K562 (cell line): ENCODE measurements around the gene THADA. TPM values are rescaled to one million over a fixed set of nuclear protein-coding genes. Genes with fewer than 3 reads are reported as not detected.

Experiments
- ADNP ChIP-seq: fragments of 200-800 bp; sonication (Bioruptor generic); IDR thresholded peaks from 2 replicates; pipeline ENCODE4 v1.6.1; 2016; ENCODE audit warnings: missing genetic modification characterization, missing compliant biosample characterization
- DACH1 ChIP-seq: fragments of 450-650 bp; IDR thresholded peaks from 2 replicates; pipeline ENCODE4 v1.6.1; 2018; ENCODE audit not compliant: partially characterized antibody
- ELF1 ChIP-seq: fragments of 200-800 bp; sonication (Bioruptor generic); IDR thresholded peaks from 2 replicates; pipeline ENCODE4 v1.6.1; 2016; ENCODE audit warnings: missing genetic modification characterization, missing compliant biosample characterization
- FOXA3 ChIP-seq, 2 experiments: fragments of 450-650 bp in 1 of 2; sonication (generic) in 1 of 2; formaldehyde crosslinking; IDR thresholded peaks in 1 of 2; conservative IDR thresholded peaks in 1 of 2; 2 replicates each; pipeline versions ENCODE4 v1.4.0 to v1.8.0; 2020 to 2022; ENCODE audit warnings: mild to moderate bottlenecking in 2 of 2, missing genetic modification reagents in 1 of 2
- GABPB2 ChIP-seq: fragments of 250-450 bp; sonication (Bioruptor Pico); conservative IDR thresholded peaks from 2 replicates; pipeline ENCODE4 v1.5.1; 2021; ENCODE audit warnings: mild to moderate bottlenecking
- HDAC3 ChIP-seq: fragments of 450-650 bp; IDR thresholded peaks from 2 replicates; pipeline ENCODE4 v1.6.1; 2018; ENCODE audit warnings: borderline replicate concordance, mild to moderate bottlenecking, moderate library complexity; ENCODE audit not compliant: partially characterized antibody
- HEY1 ChIP-seq: fragments of 250-450 bp; sonication (Bioruptor Pico); IDR thresholded peaks from 2 replicates; pipeline ENCODE4 v1.5.0; 2020; ENCODE audit warnings: mild to moderate bottlenecking, moderate library complexity, borderline replicate concordance
- KLF10 ChIP-seq: fragments of 250-450 bp; sonication (Bioruptor Pico); IDR thresholded peaks from 2 replicates; pipeline ENCODE4 v1.6.1; 2021; ENCODE audit warnings: matching md5 sums
- MIER1 ChIP-seq: fragments of 450-650 bp; IDR thresholded peaks from 2 replicates; pipeline ENCODE4 v1.6.1; 2016; ENCODE audit warnings: antibody characterized with exemption, mild to moderate bottlenecking, low read depth
- NFXL1 ChIP-seq: fragments of 450-650 bp; formaldehyde crosslinking; IDR thresholded peaks from 2 replicates; pipeline ENCODE4 v1.4.0; 2021; ENCODE audit warnings: mild to moderate bottlenecking
- NONO ChIP-seq, 2 experiments: fragments of 200-400 bp in 1 of 2; fragments of 450-650 bp in 1 of 2; formaldehyde crosslinking in 1 of 2; IDR thresholded peaks; 2 replicates each; pipeline ENCODE4 v1.6.1; 2017; ENCODE audit warnings: low read depth in 2 of 2, mild to moderate bottlenecking in 2 of 2, moderate library complexity in 2 of 2, low read length in 1 of 2
- NR2F6 ChIP-seq: fragments of 450-650 bp; formaldehyde crosslinking; IDR thresholded peaks from 2 replicates; pipeline ENCODE4 v1.4.0; 2020; ENCODE audit warnings: mild to moderate bottlenecking
- PTRF ChIP-seq: fragments of 450-650 bp; IDR thresholded peaks from 2 replicates; pipeline ENCODE4 v1.6.1; 2016; ENCODE audit warnings: mild to moderate bottlenecking, missing genetic modification characterization, missing compliant biosample characterization
- SMAD3 ChIP-seq: fragments of 450-650 bp; formaldehyde crosslinking; conservative IDR thresholded peaks from 2 replicates; pipeline ENCODE4 v1.4.0; 2020; ENCODE audit warnings: mild to moderate bottlenecking
- SRSF7 ChIP-seq: fragments of 200-400 bp; formaldehyde crosslinking; optimal IDR thresholded peaks from 2 replicates; pipeline ENCODE3; 2017; ENCODE audit warnings: mild to moderate bottlenecking, low read depth, low read length
- ZFPM2 ChIP-seq: fragments of 250-450 bp; sonication (Bioruptor Pico); IDR thresholded peaks from 2 replicates; pipeline ENCODE4 v1.5.1; 2022; ENCODE audit warnings: mild to moderate bottlenecking
- ZNF184 ChIP-seq: sonication (generic); formaldehyde crosslinking; IDR thresholded peaks from 2 replicates; pipeline ENCODE4 v1.5.0; 2020; ENCODE audit warnings: missing genetic modification reagents
- ZNF589 ChIP-seq: fragments of 200-800 bp; sonication (Bioruptor generic); IDR thresholded peaks from 2 replicates; pipeline ENCODE4 v1.6.1; 2016; ENCODE audit warnings: low read depth, missing genetic modification characterization, missing compliant biosample characterization
- ZNF717 ChIP-seq: fragments of 250-450 bp; sonication (Bioruptor Pico); IDR thresholded peaks from 2 replicates; pipeline ENCODE4 v1.5.0; 2021
- polyA plus RNA-seq, 8 experiments: library from polyadenylated mRNA; depleted of rRNA in 4 of 8; stranded (reverse) in 5 of 8; unstranded in 3 of 8; fragments of >200 nt; fragmentation: Nextera tagmentation in 2 of 8; fragmentation: Illumina TruSeq in 1 of 8; extraction: Ambion mirVana in 2 of 8; extraction: Trizol in 1 of 8; gene quantifications; 2 replicates each; pipeline versions ENCODE4 v1.2.1 to v1.2.3, GENCODE V29; 2011 to 2014; ENCODE audit warnings: inconsistent platforms in 1 of 8, missing spikeins in 1 of 8
- total RNA-seq, 7 experiments: library from RNA; depleted of rRNA in 6 of 7; stranded (reverse); fragments of >200 nt in 6 of 7; fragmentation: Illumina TruSeq in 2 of 7; extraction: Trizol in 2 of 7; gene quantifications; 2 replicates each; pipeline versions ENCODE4 v1.2.1 to v1.2.3, GENCODE V29; 2011 to 2021; ENCODE audit warnings: low replicate concordance in 1 of 7
- TF ChIP-seq, protein P1 (sequence below): sonication (generic); formaldehyde crosslinking; IDR thresholded peaks from 2 replicates; pipeline ENCODE4 v1.9.0; 2022; ENCODE audit warnings: mild to moderate bottlenecking, missing genetic modification reagents
- TF ChIP-seq, protein P2 (sequence below): fragments of 450-650 bp; IDR thresholded peaks from 2 replicates; pipeline ENCODE4 v1.6.1; 2016; ENCODE audit warnings: low read depth, mild to moderate bottlenecking, moderate library complexity
- TF ChIP-seq, protein P3 (sequence below), 3 experiments: fragments of 200-800 bp in 1 of 3; sonication (Bioruptor generic) in 1 of 3; sonication (generic) in 1 of 3; formaldehyde crosslinking in 1 of 3; IDR thresholded peaks; 2 replicates each; pipeline versions ENCODE4 v1.6.1 to v1.8.0; 2016 to 2022; ENCODE audit warnings: mild to moderate bottlenecking in 2 of 3, missing compliant biosample characterization in 2 of 3, missing genetic modification characterization in 2 of 3, missing genetic modification reagents in 1 of 3
- TF ChIP-seq, protein P4 (sequence below): fragments of 450-650 bp; formaldehyde crosslinking; IDR thresholded peaks from 2 replicates; pipeline ENCODE4 v1.4.0; 2022; ENCODE audit warnings: missing genetic modification characterization
- TF ChIP-seq, protein P5 (sequence below): fragments of 450-650 bp; formaldehyde crosslinking; IDR thresholded peaks from 2 replicates; pipeline ENCODE4 v1.4.0; 2022; ENCODE audit warnings: mild to moderate bottlenecking, moderate library complexity

Gene THADA
- total and polyA plus RNA-seq, 9 of the 15 experiments (the other 6 are each of a cell fraction or from before 2014, with no cell fraction given), result 17.8 to 34.7 (median 31.9) TPM

GRCh38 chr2:43219383-43220228, 376.2 kb downstream of the THADA start (continued):
- TF ChIP-seq DACH1 (no peak), ZNF589 (CRISPR knock-in tag) (peak; percentile 40; the same call in 1 of the 2 replicates), KLF10 (CRISPR knock-in tag) (no peak), NFXL1 (CRISPR knock-in tag) (no peak), MIER1 (no peak), SMAD3 (peak; percentile 43; the same call in 1 of the 2 replicates), HDAC3 (no peak), NR2F6 (CRISPR knock-in tag) (no peak; the same call in 1 of the 2 replicates), HEY1 (CRISPR knock-in tag) (no peak), ZNF717 (CRISPR knock-in tag) (no peak), PTRF (no peak), ELF1 (tag) (peak; percentile 85), ZFPM2 (CRISPR knock-in tag) (no peak), FOXA3 (CRISPR knock-in tag; conservative IDR thresholded peaks at IDR 0.05 in 1 of 2, IDR thresholded peaks at IDR 0.05 in 1 of 2) (peak in 1 of 2 experiments; percentile 57; a peak in 1 of 4 replicates), SRSF7 (no peak), ADNP (tag) (no peak), ZNF184 (CRISPR knock-in tag) (no peak), GABPB2 (CRISPR knock-in tag) (no peak), NONO (IDR thresholded peaks at IDR 0.05; ENCODE audit: low read depth in 2 of 2, low read length in 1 of 2) (no peak)
- TF ChIP-seq, protein P1, sequence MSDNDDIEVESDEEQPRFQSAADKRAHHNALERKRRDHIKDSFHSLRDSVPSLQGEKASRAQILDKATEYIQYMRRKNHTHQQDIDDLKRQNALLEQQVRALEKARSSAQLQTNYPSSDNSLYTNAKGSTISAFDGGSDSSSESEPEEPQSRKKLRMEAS (CRISPR knock-in tag), result peak; percentile 85
- TF ChIP-seq, protein P2, sequence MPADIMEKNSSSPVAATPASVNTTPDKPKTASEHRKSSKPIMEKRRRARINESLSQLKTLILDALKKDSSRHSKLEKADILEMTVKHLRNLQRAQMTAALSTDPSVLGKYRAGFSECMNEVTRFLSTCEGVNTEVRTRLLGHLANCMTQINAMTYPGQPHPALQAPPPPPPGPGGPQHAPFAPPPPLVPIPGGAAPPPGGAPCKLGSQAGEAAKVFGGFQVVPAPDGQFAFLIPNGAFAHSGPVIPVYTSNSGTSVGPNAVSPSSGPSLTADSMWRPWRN, result no peak
- TF ChIP-seq, protein P3, sequence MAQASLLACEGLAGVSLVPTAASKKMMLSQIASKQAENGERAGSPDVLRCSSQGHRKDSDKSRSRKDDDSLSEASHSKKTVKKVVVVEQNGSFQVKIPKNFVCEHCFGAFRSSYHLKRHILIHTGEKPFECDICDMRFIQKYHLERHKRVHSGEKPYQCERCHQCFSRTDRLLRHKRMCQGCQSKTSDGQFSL (CRISPR knock-in tag; IDR thresholded peaks at IDR 0.05), result peak; percentile 8; the same call in 1 of the 2 replicates
- TF ChIP-seq, protein P3 (tag; IDR thresholded peaks at IDR 0.05), result no peak
- TF ChIP-seq, protein P4, sequence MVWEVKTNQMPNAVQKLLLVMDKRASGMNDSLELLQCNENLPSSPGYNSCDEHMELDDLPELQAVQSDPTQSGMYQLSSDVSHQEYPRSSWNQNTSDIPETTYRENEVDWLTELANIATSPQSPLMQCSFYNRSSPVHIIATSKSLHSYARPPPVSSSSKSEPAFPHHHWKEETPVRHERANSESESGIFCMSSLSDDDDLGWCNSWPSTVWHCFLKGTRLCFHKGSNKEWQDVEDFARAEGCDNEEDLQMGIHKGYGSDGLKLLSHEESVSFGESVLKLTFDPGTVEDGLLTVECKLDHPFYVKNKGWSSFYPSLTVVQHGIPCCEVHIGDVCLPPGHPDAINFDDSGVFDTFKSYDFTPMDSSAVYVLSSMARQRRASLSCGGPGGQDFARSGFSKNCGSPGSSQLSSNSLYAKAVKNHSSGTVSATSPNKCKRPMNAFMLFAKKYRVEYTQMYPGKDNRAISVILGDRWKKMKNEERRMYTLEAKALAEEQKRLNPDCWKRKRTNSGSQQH (CRISPR knock-in tag), result 0 out of 2 replicates have a peak, but pooled peaks have one; percentile 2
- TF ChIP-seq, protein P5, sequence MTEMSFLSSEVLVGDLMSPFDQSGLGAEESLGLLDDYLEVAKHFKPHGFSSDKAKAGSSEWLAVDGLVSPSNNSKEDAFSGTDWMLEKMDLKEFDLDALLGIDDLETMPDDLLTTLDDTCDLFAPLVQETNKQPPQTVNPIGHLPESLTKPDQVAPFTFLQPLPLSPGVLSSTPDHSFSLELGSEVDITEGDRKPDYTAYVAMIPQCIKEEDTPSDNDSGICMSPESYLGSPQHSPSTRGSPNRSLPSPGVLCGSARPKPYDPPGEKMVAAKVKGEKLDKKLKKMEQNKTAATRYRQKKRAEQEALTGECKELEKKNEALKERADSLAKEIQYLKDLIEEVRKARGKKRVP (CRISPR knock-in tag), result no peak
